ENCODE measurements around the gene RNF141. TPM values are rescaled to one million over a fixed set of nuclear protein-coding genes. Genes with fewer than 3 reads are reported as not detected.

The RNF141 gene
- total and polyA plus RNA-seq, 7 donors = 13.1 to 30.3 (median 22.8) TPM

- H3K9me3 ChIP-seq = no peaks in the 10 kb centered on the region
- no peak overlapping the region for H3K4me3 ChIP-seq
- intact Hi-C loops (cut with DNase I) = no loop called here
- H3K27ac ChIP-seq = peak overlapping the region in 1 of 4 donors; percentile 45
- TF ChIP-seq EP300 (IDR thresholded peaks at IDR 0.05) (no peak), POLR2A (IDR thresholded peaks at IDR 0.05) (no peak), POLR2AphosphoS5 (IDR thresholded peaks at IDR 0.05) (no peak)
- TF ChIP-seq, protein P1, sequence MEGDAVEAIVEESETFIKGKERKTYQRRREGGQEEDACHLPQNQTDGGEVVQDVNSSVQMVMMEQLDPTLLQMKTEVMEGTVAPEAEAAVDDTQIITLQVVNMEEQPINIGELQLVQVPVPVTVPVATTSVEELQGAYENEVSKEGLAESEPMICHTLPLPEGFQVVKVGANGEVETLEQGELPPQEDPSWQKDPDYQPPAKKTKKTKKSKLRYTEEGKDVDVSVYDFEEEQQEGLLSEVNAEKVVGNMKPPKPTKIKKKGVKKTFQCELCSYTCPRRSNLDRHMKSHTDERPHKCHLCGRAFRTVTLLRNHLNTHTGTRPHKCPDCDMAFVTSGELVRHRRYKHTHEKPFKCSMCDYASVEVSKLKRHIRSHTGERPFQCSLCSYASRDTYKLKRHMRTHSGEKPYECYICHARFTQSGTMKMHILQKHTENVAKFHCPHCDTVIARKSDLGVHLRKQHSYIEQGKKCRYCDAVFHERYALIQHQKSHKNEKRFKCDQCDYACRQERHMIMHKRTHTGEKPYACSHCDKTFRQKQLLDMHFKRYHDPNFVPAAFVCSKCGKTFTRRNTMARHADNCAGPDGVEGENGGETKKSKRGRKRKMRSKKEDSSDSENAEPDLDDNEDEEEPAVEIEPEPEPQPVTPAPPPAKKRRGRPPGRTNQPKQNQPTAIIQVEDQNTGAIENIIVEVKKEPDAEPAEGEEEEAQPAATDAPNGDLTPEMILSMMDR (IDR thresholded peaks at IDR 0.05) = no peak
- H3K36me3 ChIP-seq = peaks cover 23 to 81% (median 57%) of the 10 kb centered on the region in 4 donors
- no peak for DNase-seq
- H3K27me3 ChIP-seq = no peaks in the 10 kb centered on the region
- H3K4me1 ChIP-seq = peaks cover 0 to 19% (median 13%) of the 10 kb centered on the region in 4 donors
- WGBS, 2 donors = 90 to 93% methylated on average over 4 of the region's 4 CpGs
Observed at GRCh38 chr11:10576035-10576398, 35.0 kb upstream of the RNF141 start.

GRCh38 chr11:10575346-10576034 lies 34.5 kb upstream of the RNF141 start:
- Histone ChIP-seq H3K4me3 (no peak overlapping the region), H3K36me3 (peaks cover 21 to 76% (median 53%) of the 10 kb centered on the region in 4 donors), H3K27me3 (no peaks in the 10 kb centered on the region), H3K27ac (peak overlapping the region in 1 of 4 donors; percentile 45), H3K9me3 (no peaks in the 10 kb centered on the region), H3K4me1 (peaks cover 0 to 14% (median 9%) of the 10 kb centered on the region in 4 donors)
- TF ChIP-seq POLR2AphosphoS5 (IDR thresholded peaks at IDR 0.05) (no peak), POLR2A (IDR thresholded peaks at IDR 0.05) (no peak), EP300 (IDR thresholded peaks at IDR 0.05) (no peak)
- TF ChIP-seq, protein P1 (IDR thresholded peaks at IDR 0.05) = no peak
- intact Hi-C loops (cut with DNase I) = no loop called here
- 87 to 91% methylated on average over 3 of the region's 3 CpGs for WGBS, 2 donors
- no peak for DNase-seq

GRCh38 chr11:10573556-10573955 lies 32.6 kb upstream of the RNF141 start:
- peaks cover 0 to 4% (median 1%) of the 10 kb centered on the region in 4 donors for H3K4me1 ChIP-seq
- H3K9me3 ChIP-seq = no peaks in the 10 kb centered on the region
- no peak overlapping the region for H3K4me3 ChIP-seq
- peak overlapping the region in 1 of 4 donors; percentile 46 for H3K27ac ChIP-seq
- no peak for DNase-seq
- intact Hi-C loops (cut with DNase I) = no loop called here
- H3K27me3 ChIP-seq = no peaks in the 10 kb centered on the region
- TF ChIP-seq POLR2A (IDR thresholded peaks at IDR 0.05) = no peak
- TF ChIP-seq EP300 (IDR thresholded peaks at IDR 0.05) = no peak
- TF ChIP-seq, protein P1 (IDR thresholded peaks at IDR 0.05) = no peak
- no peak for TF ChIP-seq POLR2AphosphoS5 (IDR thresholded peaks at IDR 0.05)
- peaks cover 21 to 57% (median 40%) of the 10 kb centered on the region in 4 donors for H3K36me3 ChIP-seq
- 77 to 81% methylated on average over 3 of the region's 3 CpGs for WGBS, 2 donors

GRCh38 chr11:10573028-10573427 lies 32.0 kb upstream of the RNF141 start:
- H3K27ac ChIP-seq = peak overlapping the region in 1 of 4 donors; percentile 46
- peaks cover 0 to 4% (median 0%) of the 10 kb centered on the region in 4 donors for H3K4me1 ChIP-seq
- intact Hi-C loops (cut with DNase I) = no loop called here
- no peak overlapping the region for H3K4me3 ChIP-seq
- no peaks in the 10 kb centered on the region for H3K9me3 ChIP-seq
- DNase-seq = no peak
- peaks cover 21 to 51% (median 36%) of the 10 kb centered on the region in 4 donors for H3K36me3 ChIP-seq
- TF ChIP-seq POLR2A (IDR thresholded peaks at IDR 0.05) (no peak), EP300 (IDR thresholded peaks at IDR 0.05) (no peak), POLR2AphosphoS5 (IDR thresholded peaks at IDR 0.05) (no peak)
- TF ChIP-seq, protein P1 (IDR thresholded peaks at IDR 0.05) = no peak
- no peaks in the 10 kb centered on the region for H3K27me3 ChIP-seq

Data from sigmoid colon (tissue), 7 donors.